ENCODE data around the gene REC114.
"Not testable (repeated sequence)": the region's sequence is repeated elsewhere in the genome, so short reads cannot be mapped to it uniquely, and the experiment has no call there.

The REC114 gene

GRCh38 chr15:73518876-73519733 lies 76.1 kb downstream of the REC114 start:
- FAIRE-seq (no peak), DNase-seq (ENCODE audit: insufficient read length, low spot score) (no peak)

GRCh38 chr15:73522011-73522410 lies 79.0 kb downstream of the REC114 start:
- no peak for FAIRE-seq

DNA sequence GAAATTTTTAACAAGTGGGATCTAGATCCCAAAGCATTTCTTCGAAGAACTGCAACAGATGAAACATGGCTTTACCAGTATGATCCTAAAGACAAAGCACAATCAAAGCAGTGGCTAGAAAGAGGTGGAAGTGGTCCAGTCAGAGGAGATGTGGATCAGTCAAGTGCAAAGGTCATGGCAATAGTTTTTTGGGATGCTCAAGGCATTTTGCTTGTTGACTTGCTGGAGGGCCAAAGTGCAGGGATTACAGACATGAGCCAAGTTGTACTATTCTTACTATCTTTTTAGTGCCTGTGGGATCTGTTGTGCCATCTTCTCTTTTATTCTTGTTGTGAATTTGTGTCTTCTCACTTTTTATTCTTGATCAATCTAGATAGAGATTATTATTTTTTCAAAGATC lies 82.0 kb downstream of the REC114 start:
- no peak for FAIRE-seq
- DNase-seq (ENCODE audit: insufficient read length, low spot score): no peak

More at GRCh38 chr15:73522011-73522410, 79.0 kb downstream of the REC114 start:
- DNase-seq (ENCODE audit: insufficient read length, low spot score): no peak

- FAIRE-seq (no peak), DNase-seq (ENCODE audit: insufficient read length, low spot score) (no peak)
These were observed 84.6 kb downstream of the REC114 start for GRCh38 chr15:73527598-73527997.

DNA sequence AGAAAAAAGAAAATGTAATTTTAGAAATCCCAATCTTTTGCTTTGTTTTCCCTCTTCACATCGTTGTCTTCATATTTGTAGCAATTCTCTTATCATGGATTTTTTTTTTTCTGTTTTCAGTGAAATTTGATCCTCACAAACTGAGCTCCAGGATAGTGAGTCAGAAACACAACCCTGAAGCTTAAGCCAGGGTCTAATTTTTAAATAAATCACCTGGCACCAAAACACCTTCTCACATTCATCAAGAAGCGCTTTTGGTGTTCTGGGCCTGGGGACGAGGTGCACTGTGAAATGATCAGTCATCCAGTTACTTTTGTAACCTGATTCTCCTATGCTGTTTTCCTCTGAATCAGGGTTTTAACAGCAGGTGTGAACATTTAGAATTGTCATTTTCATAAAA lies 87.7 kb downstream of the REC114 start:
- no peak for FAIRE-seq

GRCh38 chr15:73538123-73538522 lies 95.2 kb downstream of the REC114 start:
- no peak for DNase-seq (ENCODE audit: insufficient read length, low spot score)
- no peak for FAIRE-seq

More for the DNA sequence above, 87.7 kb downstream of the REC114 start:
- DNase-seq (ENCODE audit: insufficient read length, low spot score): no peak

GRCh38 chr15:73538563-73539211 lies 95.7 kb downstream of the REC114 start:
- DNase-seq (ENCODE audit: insufficient read length, low spot score): no peak
- no peak for FAIRE-seq

DNA sequence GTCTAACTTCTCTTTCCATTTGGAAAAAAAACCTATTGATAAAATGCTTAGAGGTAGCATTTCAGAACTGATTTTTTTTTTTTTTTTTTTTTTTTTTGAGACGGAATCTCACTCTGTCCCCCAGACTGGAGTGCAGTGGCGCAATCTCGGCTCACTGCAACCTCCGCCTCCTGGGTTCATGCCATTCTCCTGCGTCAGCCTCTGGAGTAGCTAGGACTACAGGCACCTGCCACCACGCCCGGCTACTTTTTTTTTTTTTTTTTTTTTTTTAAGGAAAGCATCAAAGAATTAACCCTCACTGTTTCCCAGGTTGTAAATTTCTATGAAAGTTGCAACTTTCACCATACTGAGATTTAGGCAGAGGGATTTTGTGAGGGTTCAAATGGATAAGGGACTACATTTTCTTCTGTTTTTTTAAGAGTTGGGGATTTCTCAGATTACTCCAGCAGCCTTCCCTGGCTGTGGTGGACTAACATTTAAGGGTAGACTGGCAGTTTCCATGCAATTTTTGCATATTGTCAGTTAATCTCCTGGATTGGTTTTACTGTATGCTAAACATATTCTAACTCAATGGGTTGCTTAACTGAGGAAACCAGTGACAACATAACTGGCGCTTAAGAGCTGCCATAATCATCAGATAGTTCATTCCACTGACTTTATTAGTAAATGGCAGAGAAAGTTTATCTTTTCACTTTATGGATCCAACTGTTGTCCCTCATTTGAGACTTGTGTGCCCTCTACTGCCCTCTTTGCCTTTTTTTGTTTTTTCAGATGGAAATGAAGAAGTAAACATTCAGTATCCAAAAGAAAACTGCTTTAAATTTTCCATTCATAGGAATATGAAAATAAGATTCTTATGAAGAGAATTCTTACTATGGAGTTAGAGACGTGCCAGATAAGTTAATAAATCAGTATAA lies 96.5 kb downstream of the REC114 start:
- DNase-seq (ENCODE audit: insufficient read length, low spot score): no peak
- no peak for FAIRE-seq

DNA sequence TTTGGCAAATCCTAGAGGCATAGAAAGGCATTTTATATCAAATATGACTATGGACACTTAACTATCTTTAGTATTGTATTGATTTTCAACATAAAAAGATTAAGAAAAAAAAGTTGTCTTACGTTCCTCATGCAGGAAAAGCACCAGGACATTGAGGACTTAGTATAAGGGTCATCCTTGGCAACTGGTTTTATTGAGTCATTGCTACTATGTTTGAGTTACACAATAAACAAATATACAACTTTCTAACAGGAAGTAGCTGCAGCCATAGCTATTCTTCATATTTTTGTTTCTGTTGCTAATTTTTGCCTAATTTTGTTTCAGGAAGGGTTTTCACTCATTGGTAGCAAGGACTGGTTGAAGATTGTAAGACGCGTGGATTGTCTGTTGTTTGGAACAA lies 97.2 kb downstream of the REC114 start:
- FAIRE-seq (no peak), DNase-seq (ENCODE audit: insufficient read length, low spot score) (no peak)

DNA sequence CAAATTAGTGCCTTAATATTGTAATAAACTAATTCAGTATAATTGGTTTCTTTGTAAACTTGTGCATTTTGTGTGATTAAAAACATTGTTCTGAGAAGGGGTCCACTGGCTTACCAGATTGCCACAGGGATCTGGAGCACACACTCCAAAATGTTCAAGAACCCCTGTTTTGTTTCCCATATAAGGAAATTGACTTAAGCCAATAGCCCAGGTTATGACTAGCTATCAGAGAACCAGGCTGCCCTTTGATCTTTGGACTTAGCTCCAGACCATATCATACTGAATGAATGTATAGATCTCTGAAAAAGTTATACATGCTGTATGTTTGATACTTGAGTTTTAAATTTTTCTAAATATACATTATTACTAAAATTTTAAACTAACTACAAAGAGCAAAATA lies 98.5 kb downstream of the REC114 start:
- FAIRE-seq: no peak

DNA sequence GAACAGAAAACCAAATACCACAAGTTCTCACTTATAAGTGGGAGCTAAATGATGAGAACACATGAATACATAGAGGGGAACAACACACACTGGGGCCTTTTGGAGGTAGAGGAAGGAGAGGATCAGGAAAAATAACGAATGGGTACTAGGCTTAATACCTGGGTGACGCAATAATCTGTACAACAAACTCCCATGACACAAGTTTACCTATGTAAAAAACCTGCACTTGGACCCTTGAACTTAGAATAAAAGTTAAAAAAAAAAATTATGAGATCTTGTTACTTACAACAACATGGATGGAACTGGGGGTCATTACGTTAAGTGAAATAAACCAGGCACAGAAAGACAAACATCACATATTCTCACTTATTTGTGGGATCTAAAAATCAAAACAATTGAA lies 106.0 kb downstream of the REC114 start:
- not testable (repeated sequence) for FAIRE-seq; DNase-seq (ENCODE audit: insufficient read length, low spot score)

More for the DNA sequence above, 98.5 kb downstream of the REC114 start:
- DNase-seq (ENCODE audit: insufficient read length, low spot score): no peak

DNA sequence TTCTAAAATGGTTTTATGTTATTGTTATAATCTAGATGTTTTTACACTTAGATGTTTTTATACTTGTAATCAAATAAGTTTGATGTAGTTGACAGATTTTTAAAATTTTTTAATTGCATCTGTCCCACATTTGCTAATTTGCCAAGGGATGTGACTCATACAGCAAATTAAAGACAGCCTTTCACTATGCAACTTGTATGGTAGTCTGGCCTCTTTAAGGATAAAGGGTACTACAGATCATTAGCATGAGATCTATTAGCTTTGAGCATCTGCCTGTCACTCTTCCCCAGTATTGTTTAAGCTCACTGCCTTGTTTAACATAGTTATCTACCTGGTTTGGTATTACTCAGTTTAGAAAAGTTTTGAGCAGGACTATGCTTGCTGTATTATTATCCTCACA lies 107.2 kb downstream of the REC114 start:
- DNase-seq (ENCODE audit: insufficient read length, low spot score) (no peak), FAIRE-seq (no peak)

- FAIRE-seq: no peak
- no peak for DNase-seq (ENCODE audit: insufficient read length, low spot score)
These were observed 112.1 kb downstream of the REC114 start for GRCh38 chr15:73555080-73555479.

DNA sequence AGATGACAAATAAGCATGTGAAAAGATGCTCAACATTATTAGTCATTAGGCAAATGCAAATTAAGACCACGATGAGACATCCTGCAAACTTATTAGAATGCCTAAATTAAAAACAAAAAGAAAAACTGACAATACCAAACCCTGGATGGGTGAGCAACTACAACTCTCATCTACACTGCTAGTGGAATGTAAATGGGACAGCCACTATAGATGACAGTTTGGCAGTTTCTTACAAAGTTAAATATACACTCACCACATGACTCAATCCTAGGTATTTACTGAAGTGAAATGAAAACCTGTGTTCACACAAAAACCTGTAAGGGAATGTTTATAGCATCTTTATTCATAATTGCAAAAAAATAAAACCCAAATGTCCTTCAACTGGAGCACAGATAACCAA lies 115.6 kb downstream of the REC114 start:
- DNase-seq (ENCODE audit: insufficient read length, low spot score): no peak
- FAIRE-seq: no peak

DNA sequence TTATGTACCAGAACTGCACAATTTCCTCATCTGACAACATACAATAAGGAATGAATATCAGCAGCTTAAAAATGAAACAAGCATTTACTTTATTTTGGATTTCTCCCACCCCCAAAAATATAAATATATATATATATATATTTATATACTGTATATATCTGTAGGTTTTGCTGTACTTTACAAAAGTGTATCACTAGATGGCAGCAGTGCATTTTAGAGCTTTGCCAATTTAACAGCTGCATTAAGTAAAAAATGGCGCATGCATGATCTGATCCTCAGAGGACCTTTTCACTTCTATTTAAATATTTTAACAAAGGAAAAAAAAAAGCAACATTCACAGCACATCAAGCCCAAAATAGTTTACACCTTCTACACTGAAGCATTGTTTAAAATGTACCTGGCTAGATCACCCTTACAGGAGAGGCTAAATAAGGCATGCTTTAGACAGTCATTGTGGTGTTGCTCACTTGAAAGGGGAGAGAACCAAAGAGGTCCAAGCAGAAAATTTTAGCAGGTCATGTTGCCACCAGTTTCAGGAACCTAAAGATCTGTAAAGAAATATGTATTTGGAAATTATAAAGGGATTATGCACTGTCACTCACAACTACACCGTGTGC lies 117.6 kb downstream of the REC114 start:
- no peak for FAIRE-seq

GRCh38 chr15:73564255-73564654 lies 121.3 kb downstream of the REC114 start:
- DNase-seq (ENCODE audit: insufficient read length, low spot score) (peak; percentile 15), FAIRE-seq (no peak)

More for the DNA sequence above, 117.6 kb downstream of the REC114 start:
- peak; percentile 15 for DNase-seq (ENCODE audit: insufficient read length, low spot score)

- FAIRE-seq: no peak
These were observed 124.1 kb downstream of the REC114 start for GRCh38 chr15:73567020-73567419.

GRCh38 chr15:73568564-73569280 lies 125.8 kb downstream of the REC114 start:
- DNase-seq (ENCODE audit: insufficient read length, low spot score) (no peak), FAIRE-seq (no peak)

More at GRCh38 chr15:73567020-73567419, 124.1 kb downstream of the REC114 start:
- no peak for DNase-seq (ENCODE audit: insufficient read length, low spot score)

- no peak for DNase-seq (ENCODE audit: insufficient read length, low spot score)
- no peak for FAIRE-seq
These were observed 126.4 kb downstream of the REC114 start for GRCh38 chr15:73569361-73569760.
